CD4-positive, alpha-beta T cell treated with Interleukin-21 for 1 hour (primary cell): Measurements from ENCODE around the gene SBNO1.
"Not testable (repeated sequence)": the region's sequence is repeated elsewhere in the genome, so short reads cannot be mapped to it uniquely, and the experiment has no call there.

Experiments used
- DNase-seq: peaks from one replicate; pipeline ENCODE4 v3.0.0-alpha.2; 2020

SBNO1 gene

DNA sequence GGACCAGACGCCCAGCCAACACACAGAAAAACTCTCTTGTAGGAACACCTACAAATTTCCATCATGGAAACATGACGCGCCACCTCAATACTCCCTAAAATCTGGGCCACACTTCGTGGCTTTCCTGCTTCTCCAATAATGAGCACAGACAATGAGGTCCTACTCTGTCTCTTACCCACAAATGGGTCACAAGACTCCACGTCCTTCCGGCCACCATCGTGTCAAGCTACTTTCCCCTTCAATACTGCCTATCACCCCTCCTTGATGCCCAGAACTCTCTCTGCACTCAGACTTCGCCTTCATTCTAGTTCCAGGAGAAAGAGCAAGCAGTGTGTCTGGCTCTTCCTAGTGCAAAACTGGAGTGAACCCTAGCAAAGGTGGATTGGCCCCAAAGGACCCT, 28.1 kb downstream of the SBNO1 start:
- no peak for DNase-seq

DNA sequence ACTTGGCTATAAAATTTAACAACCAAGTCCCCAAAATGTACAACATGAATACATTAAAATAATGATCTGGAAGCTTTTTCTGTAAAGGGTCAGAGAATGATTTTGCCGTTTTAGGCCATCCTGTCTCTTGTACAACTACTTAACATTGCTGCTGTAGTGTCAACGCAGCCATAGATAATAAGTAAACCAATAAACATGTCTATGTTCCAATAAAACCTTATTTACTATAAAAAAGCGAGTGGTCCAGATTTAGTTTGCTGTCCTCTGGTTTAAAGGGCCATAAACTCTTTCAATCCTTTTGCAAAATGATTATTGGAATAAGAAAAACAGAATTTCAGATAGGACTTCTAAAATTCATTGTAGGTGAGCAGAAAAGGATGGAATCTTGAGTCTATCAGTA, 29.2 kb downstream of the SBNO1 start:
- no peak for DNase-seq

DNA sequence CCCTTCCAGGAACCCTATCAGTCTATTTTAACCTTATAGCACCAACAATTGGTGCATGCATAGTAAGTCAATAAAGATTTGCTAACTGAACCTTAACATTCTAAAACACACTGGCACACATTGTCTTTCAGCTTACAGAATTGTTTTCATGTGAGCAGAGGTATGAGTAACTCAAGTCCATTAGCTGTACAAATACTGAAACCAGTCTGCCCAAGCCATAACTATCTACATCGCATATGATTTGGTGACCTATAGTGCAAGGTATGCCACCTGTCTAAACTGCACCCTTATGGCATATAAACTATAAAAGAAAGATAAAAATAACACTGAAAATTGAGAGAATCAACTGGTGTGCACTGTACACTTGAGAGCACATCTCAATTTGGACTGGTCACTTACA, 34.8 kb downstream of the SBNO1 start:
- no peak for DNase-seq

DNA sequence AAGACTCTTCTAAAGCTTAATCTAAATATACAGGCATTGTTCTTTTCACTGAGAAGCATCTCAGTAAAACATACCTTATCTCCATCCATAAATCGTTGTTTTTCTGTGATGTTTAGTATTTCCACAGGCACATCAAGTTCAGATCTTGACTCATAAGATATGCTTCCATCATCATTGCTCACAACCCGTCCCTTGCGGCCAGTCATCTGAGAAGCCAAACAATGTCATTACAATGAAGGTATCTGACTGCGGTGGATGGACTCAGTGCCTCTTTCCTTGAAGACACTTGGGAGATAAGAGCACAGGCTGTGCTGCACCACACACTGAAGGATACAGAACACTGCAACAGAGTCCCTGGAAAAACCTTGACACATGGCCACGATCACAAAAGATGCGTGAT, 44.8 kb downstream of the SBNO1 start:
- no peak for DNase-seq

DNA sequence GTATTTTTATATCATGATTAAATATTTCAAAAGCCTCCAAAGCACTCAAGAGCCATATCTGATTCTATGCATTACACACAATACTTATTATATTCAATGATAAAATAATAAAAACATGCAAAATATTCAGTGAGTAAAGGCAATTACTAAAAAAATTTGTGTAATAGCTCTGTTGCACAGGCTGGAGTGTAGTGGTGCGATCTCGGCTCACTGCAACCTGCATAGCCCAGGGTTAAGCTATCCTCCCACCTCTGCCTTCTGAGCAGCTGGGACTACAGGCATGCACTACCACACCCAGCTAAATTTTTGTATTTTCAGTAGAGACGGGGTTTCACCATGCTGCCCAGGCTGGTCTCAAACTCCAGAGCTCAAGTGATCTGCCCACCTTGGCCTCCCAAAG, 45.4 kb downstream of the SBNO1 start:
- DNase-seq, result no peak

DNA sequence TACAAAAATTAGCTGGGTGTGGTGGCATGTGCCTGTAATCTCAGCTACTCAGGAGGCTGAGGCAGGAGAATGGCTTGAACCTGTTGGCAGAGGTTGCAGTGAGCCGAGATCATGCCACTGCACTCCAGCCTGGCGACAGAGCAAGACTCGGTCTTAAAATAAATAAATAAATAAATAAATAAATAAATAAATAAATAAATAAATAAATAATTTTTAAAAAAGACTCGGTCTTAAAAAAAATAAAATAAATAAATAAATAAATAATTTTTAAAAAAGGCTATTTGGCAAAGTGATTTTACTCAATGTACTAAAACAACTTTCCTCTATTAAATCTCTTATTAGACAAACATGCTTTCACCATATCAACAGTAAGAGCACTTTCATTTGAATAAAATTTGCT, 51.6 kb downstream of the SBNO1 start:
- DNase-seq, result not testable (repeated sequence)

DNA sequence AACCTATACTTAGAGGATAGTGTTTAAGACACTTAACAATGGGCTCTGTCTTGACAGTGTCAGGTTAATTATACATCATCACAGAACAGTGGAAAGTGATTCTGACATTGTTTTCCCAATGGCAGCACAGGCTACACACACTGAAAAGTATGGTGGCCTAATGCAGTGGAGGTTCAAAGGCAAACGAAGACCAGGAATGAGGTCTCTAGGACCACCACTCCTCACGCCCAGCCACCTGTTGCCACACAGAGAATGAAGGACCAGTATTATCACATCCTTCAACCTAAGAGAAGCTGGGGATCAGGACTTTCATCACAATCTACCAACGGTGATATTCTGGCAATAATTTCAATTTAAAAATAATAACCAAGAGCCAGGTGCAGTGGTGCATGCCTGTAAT, 58.4 kb downstream of the SBNO1 start:
- DNase-seq, result no peak

DNA sequence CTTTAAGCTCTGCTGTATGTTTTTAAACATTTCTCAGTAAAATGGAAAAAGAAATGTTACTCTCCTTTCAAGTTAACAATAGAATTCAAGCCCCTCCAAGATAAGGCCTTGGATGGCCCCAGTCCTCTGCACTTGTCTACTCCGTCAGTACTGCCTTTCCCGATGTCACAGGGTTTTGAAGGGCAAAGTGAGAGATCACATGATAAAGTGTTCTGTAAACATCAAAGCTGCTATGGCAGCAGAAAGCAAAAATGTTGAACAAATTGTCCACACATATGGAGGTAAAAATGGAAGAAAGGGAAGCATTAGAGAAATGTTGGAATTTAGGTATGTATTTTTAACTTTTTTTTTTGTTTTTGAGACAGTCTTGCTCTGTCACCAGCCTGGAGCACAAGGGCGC, 59.5 kb downstream of the SBNO1 start:
- no peak for DNase-seq

DNA sequence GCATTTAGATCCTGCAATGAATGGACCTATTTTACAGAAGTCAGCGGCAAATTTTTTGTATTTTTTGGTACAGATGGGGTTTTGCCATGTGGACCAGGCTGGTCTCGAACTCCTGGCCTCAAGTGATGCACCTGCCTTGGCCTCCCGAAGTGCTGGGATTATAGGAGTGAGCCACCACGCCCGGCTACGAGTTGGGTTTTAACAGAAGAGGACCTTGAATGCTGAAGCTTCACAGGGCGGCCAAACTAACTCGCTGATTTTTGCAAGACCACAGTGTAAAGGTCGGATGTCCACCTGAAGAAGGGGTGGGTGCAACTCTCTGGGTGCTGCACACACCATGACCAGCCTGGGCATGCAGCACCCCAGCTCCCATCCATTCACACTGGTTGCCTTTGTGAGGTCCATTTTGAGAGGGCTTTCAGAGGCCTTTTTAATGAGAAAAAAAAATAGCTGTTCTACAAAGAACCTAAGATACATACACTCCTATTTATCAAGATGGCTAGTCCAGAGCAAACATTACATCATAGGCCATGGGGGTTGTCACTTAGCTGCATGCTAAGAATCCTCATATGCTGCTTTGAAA, 71.4 kb downstream of the SBNO1 start:
- no peak for DNase-seq

DNA sequence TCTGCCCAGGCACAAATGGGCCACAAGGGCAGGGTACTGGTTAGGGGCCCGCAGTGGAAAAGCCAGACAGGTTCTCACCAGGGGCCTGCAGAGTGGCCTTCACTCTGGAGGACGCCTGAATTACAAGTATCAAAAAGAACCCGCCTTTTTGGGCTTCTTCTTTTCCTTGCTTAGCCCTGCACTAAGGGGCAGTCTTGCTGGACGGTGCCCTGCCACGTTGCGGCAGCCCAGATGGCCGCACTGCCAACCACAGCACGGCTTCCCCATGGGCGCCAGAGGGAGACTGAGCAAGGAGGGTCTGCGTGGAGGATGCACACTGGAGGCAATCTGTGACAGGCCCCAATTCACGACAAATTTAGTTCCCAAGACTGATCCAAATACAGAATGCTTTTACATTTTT, 74.7 kb downstream of the SBNO1 start:
- no peak for DNase-seq

DNA sequence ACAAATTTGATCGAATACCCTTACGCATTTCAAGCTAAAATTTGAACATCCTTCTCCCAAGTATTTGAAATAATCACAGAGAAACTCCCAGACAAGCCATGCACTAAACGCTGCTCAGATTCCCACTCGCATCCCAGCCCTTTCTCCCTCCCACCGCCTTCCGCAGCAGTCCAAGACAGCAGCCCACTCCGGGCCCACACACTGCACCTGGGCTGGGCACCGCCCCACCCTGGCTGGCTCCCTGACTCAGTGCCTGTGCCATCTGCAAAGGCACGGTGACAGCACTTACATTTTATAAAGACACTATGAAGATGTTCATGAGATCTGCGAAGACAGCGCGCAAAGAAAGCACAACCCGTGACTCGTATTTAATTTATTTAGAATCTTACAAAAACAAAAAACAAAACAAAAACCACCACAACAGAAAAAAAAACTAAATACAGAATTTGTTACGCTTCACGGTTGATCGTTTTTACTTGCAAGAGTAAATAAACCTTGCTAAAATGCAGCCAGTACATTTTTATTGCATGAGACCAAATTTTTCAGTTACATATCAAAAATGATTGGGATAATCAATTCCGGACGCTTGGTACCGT, 75.8 kb downstream of the SBNO1 start:
- DNase-seq, result no peak

DNA sequence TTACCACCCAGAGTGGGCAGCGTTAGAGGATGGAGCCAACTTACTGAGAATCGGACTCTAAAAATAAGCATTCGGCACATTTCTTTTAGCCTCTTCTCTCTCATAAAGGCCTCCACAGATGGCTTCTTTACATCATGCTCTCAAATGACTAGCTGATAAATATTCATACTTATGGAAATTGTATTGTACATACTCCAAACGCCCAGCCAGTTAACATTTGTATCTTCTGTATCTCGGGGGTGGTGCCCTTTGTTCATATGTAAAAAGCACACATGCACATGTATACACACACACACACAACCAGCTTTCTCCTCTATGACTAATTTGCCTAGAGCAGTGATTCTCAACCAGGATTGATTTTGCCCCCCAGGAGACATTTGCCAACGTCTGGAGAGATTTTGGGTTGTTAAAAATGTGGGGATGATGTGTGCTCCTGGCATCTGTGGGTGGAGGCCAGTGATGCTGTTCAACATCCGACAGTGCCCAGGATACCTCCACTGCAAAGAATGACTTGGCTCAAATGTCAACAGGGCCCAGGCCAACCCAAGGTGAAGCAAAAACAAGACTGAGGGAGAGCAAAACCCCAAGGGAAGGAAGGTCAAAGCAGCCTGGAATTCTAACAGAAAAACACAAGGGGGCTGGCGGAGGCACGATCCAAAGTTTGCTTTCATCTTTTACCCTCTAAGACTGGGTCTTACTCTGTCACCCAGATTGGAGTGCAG, 77.8 kb downstream of the SBNO1 start:
- no peak for DNase-seq

DNA sequence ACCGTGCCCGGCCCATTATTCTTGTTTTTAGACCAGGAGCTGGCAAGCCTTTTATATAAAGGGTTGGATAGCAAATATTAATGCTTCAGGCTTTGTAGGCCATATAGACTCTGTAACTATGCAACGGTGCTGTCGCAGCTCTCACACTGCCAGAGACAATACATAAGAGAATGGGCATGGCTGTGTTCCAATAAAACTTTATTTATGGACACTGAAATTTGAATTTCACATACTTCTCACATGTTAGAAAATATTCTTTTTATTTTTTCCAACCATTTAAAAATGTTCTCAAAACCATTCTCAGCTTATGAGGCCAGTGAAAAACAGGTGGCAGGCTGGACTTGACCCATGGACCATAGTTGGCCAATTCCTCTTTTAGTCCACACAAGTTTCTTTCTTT, 80.0 kb downstream of the SBNO1 start:
- DNase-seq, result no peak

DNA sequence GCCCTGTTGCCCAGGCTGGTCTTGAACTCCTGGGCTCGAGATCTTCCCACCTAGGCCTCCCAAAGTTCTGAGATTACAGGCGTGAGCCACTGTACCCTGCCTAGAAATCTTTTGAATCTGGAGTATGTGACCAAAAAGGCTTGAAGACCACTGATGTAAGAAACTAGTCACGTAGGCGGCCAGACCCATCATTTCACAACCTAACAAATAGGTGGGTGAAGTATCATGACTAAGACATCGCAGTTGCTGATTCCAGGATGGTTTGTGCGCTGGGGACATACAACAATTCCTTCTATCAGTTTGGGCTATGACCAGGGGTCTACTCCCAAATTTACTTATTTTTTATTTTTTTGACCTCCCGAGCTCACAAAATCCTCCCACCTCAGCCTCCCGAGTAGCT, 81.2 kb downstream of the SBNO1 start:
- DNase-seq, result no peak

DNA sequence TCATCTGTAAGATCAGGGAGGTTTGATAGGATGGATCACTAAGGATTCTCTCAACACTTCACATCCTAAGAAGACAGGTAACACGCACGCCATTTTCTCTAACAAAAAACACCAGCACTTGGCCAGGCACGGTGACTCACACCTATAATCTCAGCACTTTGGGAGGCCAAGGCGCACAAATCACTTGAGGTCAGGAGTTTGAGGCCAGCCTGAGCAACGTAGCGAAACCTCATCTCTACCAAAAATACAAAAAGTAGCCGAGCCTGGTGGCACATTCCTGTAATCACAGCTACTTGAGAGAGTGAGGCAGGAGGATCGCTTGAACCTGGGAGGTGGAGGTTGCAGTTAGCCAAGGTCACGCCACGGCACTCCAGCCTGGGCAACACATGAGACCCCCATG, 82.5 kb downstream of the SBNO1 start:
- DNase-seq, result no peak

DNA sequence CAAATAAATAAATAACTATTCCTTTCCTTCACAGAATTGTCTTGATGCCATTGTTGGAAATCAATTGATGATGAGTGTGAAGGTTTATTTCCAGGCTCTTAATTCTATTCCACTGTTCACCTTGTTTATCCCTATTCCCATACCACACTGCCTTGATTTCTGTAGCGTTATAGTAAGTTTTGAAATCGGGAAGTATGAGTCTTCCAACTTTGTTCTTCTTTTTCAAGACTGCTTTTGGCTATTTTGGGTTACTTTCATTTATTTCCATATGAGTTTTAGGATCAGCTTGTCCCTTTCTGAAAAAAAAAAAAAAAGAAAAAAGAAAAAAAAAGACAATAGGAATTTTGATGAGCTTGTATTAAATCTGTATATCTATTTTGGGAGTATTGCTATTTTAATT, 83.7 kb downstream of the SBNO1 start:
- DNase-seq, result no peak

DNA sequence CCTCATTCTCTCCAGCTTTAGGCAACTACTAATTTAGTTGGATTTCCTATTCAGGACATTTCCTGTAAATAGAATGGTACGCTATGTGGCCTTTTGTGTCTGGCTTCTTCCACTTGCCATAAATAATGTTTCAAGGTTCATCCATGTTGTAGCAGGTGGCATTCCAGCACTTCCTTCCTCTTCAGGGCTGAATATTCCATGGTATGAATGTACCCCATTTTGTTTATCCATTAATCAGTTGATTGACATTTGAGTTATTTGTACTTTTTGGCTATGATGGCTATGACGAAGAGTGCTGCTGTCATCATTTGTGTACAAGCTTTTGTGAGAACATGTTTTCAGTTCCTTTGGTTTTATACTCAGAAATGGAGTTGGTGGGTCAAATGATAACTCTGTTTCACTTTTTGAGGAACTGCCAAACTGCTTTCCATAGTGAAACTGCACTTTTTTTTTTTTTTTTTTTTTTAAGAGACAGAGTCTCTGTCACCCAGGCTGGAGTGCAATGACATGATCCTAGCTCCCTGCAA, 86.5 kb downstream of the SBNO1 start:
- DNase-seq, result no peak

DNA sequence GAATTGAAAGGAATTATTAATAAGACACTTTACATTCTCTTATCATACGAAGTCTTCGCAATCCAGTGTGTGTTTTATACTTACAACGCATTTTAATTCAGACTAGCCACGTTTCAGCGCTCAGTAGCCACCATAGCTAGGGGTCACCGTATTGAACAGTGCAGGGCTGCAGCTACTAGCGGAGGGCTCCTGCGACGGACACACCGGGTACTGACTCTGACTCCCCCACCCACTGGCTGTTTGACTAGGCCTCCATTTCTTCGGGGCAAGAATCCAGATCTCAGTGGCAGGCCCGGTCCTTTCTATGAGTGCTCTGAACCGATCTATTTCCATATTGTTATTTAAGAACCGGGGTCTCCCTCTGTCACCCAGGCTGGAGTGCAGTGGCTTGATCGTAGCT, 91.5 kb downstream of the SBNO1 start:
- DNase-seq, result no peak

DNA sequence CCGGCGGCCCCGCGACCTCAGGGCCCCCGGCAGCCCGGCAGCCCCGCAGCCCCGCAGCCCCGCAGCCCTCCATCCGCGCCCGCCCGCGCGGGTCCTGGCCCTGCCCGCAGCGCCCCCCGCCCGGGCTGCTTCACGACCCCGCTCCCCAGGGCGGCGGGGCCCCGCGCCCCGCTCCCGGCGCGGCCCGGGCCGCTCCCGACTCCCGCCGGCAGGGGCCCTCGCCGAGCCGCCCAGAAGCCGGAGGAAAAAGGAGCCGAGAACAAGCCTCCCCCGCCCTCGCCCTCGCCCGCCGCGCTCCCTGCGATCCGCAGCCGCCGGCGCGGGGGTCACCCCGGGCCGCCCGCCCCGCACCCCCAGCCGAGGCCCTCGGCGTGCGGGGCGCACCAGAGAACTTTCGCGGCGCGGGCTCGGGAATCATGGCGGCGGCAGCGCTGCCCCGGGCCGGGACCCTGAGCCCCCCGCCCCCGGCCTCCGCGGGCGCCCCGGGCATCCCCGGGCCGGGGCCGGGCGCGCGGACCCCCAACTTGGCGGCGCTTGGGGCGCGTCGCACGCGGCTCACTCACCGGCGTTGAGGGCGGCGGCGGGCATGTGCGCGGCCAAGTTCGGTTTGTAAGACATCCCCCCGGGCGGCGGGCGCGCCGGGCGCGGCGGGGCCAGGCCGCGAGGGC, 93.5 kb downstream of the SBNO1 start:
- peak; percentile 76 for DNase-seq

DNA sequence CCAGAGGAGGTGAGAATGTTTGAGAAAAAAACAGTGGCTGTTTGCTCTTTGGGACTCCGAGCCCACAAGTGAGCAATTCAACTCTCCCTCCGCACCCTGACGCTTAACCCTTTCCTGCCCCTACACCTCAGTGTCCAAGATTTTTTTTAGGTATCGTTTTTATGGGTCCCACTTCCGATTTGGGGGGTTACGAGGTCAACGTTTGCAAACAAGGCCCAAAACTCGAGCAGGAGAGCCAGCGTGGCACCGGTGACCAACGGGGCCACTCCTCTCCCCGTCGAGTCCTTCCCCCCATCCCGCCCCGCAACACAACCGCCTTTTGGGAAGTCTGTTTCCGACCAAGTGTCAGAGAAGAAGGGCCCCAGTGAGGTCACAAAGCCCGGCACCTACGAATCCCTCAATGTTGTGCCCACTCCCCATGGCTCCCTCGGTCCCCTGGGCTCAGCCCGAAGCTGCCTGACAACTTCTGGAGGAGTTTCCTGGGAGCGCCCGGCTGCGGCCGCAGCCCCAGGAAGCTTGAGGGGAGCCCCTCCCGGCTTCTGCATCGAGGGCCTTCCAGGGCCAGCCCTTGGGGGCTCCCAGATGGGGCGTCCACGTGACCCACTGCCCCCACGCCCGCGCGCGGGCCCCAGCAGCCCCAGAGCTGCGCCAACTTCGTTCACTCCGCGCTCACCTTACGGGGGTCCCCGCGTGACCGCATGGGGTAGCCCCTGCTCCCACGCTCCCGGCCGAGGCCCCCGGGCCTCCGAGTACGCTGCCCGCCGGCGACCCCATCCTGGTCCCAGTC, 94.2 kb downstream of the SBNO1 start:
- DNase-seq, result no peak

DNA sequence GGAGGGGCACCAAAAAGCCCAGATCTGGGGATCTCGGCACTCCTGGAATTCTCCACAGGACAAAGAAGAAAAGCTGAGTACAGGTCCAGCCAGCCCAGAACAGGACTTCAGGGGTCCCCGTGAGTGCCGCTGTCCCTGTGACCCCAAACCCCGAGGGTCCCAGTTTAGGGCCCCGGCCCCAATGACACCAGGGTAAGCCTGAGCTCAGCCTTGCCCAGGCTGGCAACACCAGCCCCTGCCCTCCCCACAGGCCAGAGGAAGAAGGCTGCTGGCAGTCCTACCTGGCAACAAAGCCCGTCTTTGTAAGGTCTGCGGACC, 94.8 kb downstream of the SBNO1 start:
- no peak for DNase-seq

DNA sequence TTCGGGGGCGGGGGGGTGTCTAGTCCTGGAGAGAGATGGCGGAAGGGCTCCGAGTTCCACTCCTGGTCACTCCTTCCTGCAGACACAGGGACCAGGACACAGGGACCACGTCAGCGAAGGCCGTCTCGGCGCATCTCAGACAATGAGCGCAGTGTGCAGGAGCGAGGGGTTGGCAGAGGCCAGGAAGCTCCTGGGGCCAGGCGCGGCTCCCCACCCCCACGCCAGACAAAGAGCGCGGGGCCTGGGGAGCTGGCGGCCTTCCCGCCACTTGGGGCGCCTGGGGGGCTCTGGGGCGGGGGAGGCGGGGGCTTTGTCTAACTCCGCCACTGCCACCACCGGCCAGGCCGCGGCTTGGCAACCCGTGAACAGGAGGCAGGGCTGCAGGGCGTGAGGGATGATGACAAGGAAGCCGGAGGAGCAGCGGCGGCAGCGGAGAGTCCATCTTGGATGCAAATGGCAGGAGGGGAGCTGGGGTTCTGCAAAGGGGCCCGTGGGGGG, 95.2 kb downstream of the SBNO1 start:
- DNase-seq, result peak; percentile 30

DNA sequence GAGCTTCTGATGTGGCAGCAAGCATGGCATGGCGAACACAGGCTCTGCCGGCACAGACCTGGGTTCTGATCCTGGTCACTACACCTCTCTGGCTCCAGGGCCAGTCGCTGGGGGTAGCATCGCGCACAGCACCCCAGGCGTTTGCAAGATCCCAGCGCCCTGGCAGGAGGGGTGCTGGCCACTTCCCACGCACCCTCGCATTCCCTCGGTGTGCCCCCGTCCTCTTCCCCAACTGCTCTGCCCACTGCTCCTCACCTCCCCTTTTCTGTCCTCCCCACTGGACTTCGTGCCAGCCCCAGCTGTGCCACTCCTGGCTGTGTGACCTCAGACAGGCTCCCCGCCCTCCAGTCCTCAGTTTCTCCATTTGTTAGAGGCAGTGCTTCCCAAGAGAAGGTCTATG, 95.8 kb downstream of the SBNO1 start:
- no peak for DNase-seq
